ENCODE data around the gene RREB1.

- TF ChIP-seq CTCF (IDR thresholded peaks at IDR 0.05) (no peak), POLR2AphosphoS5 (IDR thresholded peaks at IDR 0.05; ENCODE audit: low read depth, low read length) (no peak), REST (IDR thresholded peaks at IDR 0.05; ENCODE audit: insufficient read depth in 1 of 2, low read depth in 2 of 2, low read length in 1 of 2) (no peak)
Measured at GRCh38 chr6:7241709-7242645, 134.2 kb downstream of the RREB1 start.
